Measurements from ENCODE around the gene GP1BA. TPM values are rescaled to one million over a fixed set of nuclear protein-coding genes. Genes with fewer than 3 reads are reported as not detected.

GP1BA gene
- total and polyA plus RNA-seq, 2 donors (not counting 3 experiments of a cell fraction or from before 2014, with no cell fraction given), result not detected

DNA sequence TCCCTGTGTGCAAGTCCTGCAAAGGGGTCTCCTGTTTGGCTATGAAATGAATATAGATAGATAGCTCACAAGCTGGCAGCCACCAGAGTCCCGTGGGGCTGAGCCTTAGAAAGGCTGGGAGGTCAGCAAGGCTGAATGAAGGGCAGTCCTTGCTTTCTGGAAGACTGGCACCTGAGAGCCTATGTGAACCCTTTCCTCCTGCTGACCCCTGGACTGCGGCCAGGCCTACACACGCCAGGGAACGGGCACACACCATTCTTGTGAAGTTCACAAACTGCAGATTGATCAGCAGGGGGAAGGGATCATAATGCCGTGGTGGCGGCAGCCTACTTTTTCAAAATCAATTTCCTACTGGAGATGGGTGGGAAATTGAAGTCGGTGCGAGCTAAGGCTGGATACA, 33.7 kb upstream of the GP1BA start:
- ChIA-PET CTCF (interaction anchor here (2.3 to 2.4 kb wide), 2 partner anchors 11 to 108 kb away, joined by 9 read pairs; no protein-coding TSS in a partner anchor), POLR2A (no interaction called here)
- TF ChIP-seq FOS (IDR thresholded peaks at IDR 0.05; ENCODE audit: borderline replicate concordance, insufficient read depth, low read length), result no peak
- TF ChIP-seq, protein P1, sequence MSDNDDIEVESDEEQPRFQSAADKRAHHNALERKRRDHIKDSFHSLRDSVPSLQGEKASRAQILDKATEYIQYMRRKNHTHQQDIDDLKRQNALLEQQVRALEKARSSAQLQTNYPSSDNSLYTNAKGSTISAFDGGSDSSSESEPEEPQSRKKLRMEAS (IDR thresholded peaks at IDR 0.05; ENCODE audit: insufficient read depth, insufficient read length), result no peak
- no peaks in the 10 kb centered on the region for H3K9me3 ChIP-seq (replicated peaks; ENCODE audit: control insufficient read depth, insufficient read depth, low read length)
- H4K20me1 ChIP-seq (replicated peaks; ENCODE audit: control insufficient read depth, extremely low read depth, insufficient read depth, low read length), result no peaks in the 10 kb centered on the region
- H3K79me2 ChIP-seq (ENCODE audit: control insufficient read depth, insufficient read depth, low read length), result no peaks in the 10 kb centered on the region
- no peaks in the 10 kb centered on the region for H3K9me1 ChIP-seq (replicated peaks; ENCODE audit: control insufficient read depth, extremely low read depth, insufficient read depth, low read length)
- dilution Hi-C loops (cut with MboI; ENCODE audit: extremely low pct_ligation_motif_present, low sequenced_read_pairs), result no loop called here
- H3K27ac ChIP-seq (ENCODE audit: insufficient read depth, low read depth, low read length), result no peak overlapping the region
- H3K4me2 ChIP-seq (ENCODE audit: insufficient read depth, low read length), result no peak overlapping the region
- FAIRE-seq (no peak), DNase-seq (ENCODE audit: low read depth, low spot score) (no peak)
- BruUV-seq (replicated peaks), result no TSS peak
- no peak overlapping the region for H3K4me3 ChIP-seq (replicated peaks in 1 of 3; ENCODE audit: insufficient read depth in 1 of 3, low read depth in 1 of 3, low read length in 3 of 3)
- H2AFZ ChIP-seq (ENCODE audit: low read depth, low read length), result no peak overlapping the region
- H3K36me3 ChIP-seq (ENCODE audit: control insufficient read depth in 2 of 2, extremely low read depth in 1 of 2, insufficient read depth in 2 of 2, low read length in 2 of 2), result peaks cover 0 to 37% of the 10 kb centered on the region in 2 experiments
- peaks cover 10% of the 10 kb centered on the region for H3K4me1 ChIP-seq (ENCODE audit: control insufficient read depth, extremely low read depth, insufficient read depth, low read length)
- intact Hi-C loops (cut with micrococcal nuclease), result no loop called here
- H3K27me3 ChIP-seq (ENCODE audit: control insufficient read depth in 2 of 2, insufficient read depth in 2 of 2, low read length in 2 of 2), result no peaks in the 10 kb centered on the region
- H3K9ac ChIP-seq (replicated peaks; ENCODE audit: extremely low read depth, insufficient read depth, low read length), result no peak overlapping the region

DNA sequence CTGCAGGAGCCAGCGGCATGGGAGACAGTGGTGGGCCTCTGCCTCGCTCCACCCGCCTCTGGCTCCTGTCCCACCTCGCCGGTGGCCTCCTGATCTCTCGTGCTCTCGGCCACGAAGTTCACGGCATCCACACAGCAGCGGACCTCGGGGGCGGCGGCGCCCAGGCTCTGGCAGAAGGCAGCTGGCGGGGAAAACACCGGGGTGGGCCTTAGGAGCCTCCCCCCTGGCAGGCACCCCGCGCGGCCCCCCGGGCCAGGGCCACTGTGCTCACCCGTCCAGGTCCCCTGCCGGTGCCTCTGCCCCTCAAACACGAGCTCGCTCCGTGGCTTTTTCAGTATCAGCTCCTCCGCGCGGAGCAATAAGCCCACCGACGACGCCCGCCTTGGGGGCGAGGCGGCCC, 33.1 kb upstream of the GP1BA start:
- TF ChIP-seq GATA2 (IDR thresholded peaks at IDR 0.05; ENCODE audit: insufficient read depth, insufficient read length, low read depth, low read length) (no peak), EZH2 (IDR thresholded peaks at IDR 0.05; ENCODE audit: borderline replicate concordance, low read depth, low read length, severe bottlenecking) (no peak), POLR2AphosphoS5 (IDR thresholded peaks at IDR 0.05; ENCODE audit: insufficient read depth, low read depth, low read length) (no peak), POLR2A (IDR thresholded peaks at IDR 0.05; ENCODE audit: low read depth, low read length) (no peak), MYC (IDR thresholded peaks at IDR 0.05; ENCODE audit: low read depth, low read length) (no peak), FOS (IDR thresholded peaks at IDR 0.05; ENCODE audit: borderline replicate concordance, insufficient read depth, low read length) (no peak), JUN (IDR thresholded peaks at IDR 0.05; ENCODE audit: borderline replicate concordance, insufficient read depth, insufficient read length, low read depth) (no peak)
- TF ChIP-seq, protein P2, sequence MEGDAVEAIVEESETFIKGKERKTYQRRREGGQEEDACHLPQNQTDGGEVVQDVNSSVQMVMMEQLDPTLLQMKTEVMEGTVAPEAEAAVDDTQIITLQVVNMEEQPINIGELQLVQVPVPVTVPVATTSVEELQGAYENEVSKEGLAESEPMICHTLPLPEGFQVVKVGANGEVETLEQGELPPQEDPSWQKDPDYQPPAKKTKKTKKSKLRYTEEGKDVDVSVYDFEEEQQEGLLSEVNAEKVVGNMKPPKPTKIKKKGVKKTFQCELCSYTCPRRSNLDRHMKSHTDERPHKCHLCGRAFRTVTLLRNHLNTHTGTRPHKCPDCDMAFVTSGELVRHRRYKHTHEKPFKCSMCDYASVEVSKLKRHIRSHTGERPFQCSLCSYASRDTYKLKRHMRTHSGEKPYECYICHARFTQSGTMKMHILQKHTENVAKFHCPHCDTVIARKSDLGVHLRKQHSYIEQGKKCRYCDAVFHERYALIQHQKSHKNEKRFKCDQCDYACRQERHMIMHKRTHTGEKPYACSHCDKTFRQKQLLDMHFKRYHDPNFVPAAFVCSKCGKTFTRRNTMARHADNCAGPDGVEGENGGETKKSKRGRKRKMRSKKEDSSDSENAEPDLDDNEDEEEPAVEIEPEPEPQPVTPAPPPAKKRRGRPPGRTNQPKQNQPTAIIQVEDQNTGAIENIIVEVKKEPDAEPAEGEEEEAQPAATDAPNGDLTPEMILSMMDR (IDR thresholded peaks at IDR 0.05; ENCODE audit: extremely low read depth in 1 of 2, insufficient read depth in 1 of 2, low read depth in 1 of 2, low read length in 2 of 2), result no peak
- TF ChIP-seq, protein P1 (IDR thresholded peaks at IDR 0.05; ENCODE audit: insufficient read depth, insufficient read length), result no peak
- intact Hi-C loops (cut with micrococcal nuclease), result no loop called here
- no peak for FAIRE-seq

More for the DNA sequence above, 33.1 kb upstream of the GP1BA start:
- Histone ChIP-seq H3K27me3 (ENCODE audit: control insufficient read depth in 2 of 2, insufficient read depth in 2 of 2, low read length in 2 of 2) (no peaks in the 10 kb centered on the region), H3K9ac (replicated peaks; ENCODE audit: extremely low read depth, insufficient read depth, low read length) (peak overlapping the region; percentile 10), H4K20me1 (replicated peaks; ENCODE audit: control insufficient read depth, extremely low read depth, insufficient read depth, low read length) (no peaks in the 10 kb centered on the region), H3K27ac (ENCODE audit: insufficient read depth, low read depth, low read length) (no peak overlapping the region), H3K9me3 (replicated peaks; ENCODE audit: control insufficient read depth, insufficient read depth, low read length) (no peaks in the 10 kb centered on the region), H3K9me1 (replicated peaks; ENCODE audit: control insufficient read depth, extremely low read depth, insufficient read depth, low read length) (no peaks in the 10 kb centered on the region), H3K36me3 (ENCODE audit: control insufficient read depth in 2 of 2, extremely low read depth in 1 of 2, insufficient read depth in 2 of 2, low read length in 2 of 2) (peaks cover 0 to 31% of the 10 kb centered on the region in 2 experiments), H3K79me2 (ENCODE audit: control insufficient read depth, insufficient read depth, low read length) (no peaks in the 10 kb centered on the region), H2AFZ (ENCODE audit: low read depth, low read length) (no peak overlapping the region), H3K4me3 (replicated peaks in 1 of 3; ENCODE audit: insufficient read depth in 1 of 3, low read depth in 1 of 3, low read length in 3 of 3) (peak overlapping the region in 2 of 3 experiments; percentile 12 to 32), H3K4me1 (ENCODE audit: control insufficient read depth, extremely low read depth, insufficient read depth, low read length) (peaks cover 10% of the 10 kb centered on the region), H3K4me2 (ENCODE audit: insufficient read depth, low read length) (peak overlapping the region; percentile 67)
- no TSS peak for BruUV-seq (replicated peaks)
- CTCF ChIA-PET, result interaction anchor here (0.7 to 2.4 kb wide), 7 partner anchors 10 to 189 kb away, joined by 3 to 9 read pairs (median 6); partner anchors contain the start of genes ARRB2 and MED11
- POLR2A ChIA-PET, result interaction anchor here (0.6 kb wide), 1 partner anchor 118 kb away, joined by 4 read pairs; no protein-coding TSS in a partner anchor
- dilution Hi-C loops (cut with MboI; ENCODE audit: extremely low pct_ligation_motif_present, low sequenced_read_pairs), result no loop called here
- no peak for DNase-seq (ENCODE audit: low read depth, low spot score)
